Activated CD4-positive, alpha-beta memory T cell treated with anti-CD3 and anti-CD28 coated beads for 36 hours (primary cell): ENCODE results near the gene FCMR. TPM values are rescaled to one million over a fixed set of nuclear protein-coding genes. Genes with fewer than 3 reads are reported as not detected.

ENCODE experiments used
- CTCF ChIA-PET: fragments of 350-600 bp; sonication (Branson Sonifier 250); formaldehyde crosslinking; loops from one replicate; lab custom pipeline; 2021; ENCODE audit warnings: antibody characterized with exemption, inconsistent platforms; lab: Charles Lee
- POLR2A ChIA-PET: fragments of 350-600 bp; sonication (Branson Sonifier 250); formaldehyde crosslinking; loops from one replicate; lab custom pipeline; 2021; ENCODE audit warnings: antibody characterized with exemption; lab: Charles Lee
- DNase-seq: peaks from one replicate; pipeline ENCODE4 v3.0.0-alpha.2; 2020
- H3K27ac Mint-ChIP-seq: one replicate; pipeline ENCODE4 v1.8.0; 2021; ENCODE audit warnings: mixed read lengths
- H3K27me3 Mint-ChIP-seq: one replicate; pipeline ENCODE4 v1.8.0; 2021; ENCODE audit warnings: mixed read lengths
- H3K36me3 Mint-ChIP-seq: one replicate; pipeline ENCODE4 v1.8.0; 2021; ENCODE audit warnings: mixed read lengths
- H3K4me1 Mint-ChIP-seq: one replicate; pipeline ENCODE4 v1.8.0; 2021; ENCODE audit warnings: low read depth, mixed read lengths
- H3K4me3 Mint-ChIP-seq: one replicate; pipeline ENCODE4 v1.8.0; 2021; ENCODE audit warnings: mild to moderate bottlenecking, mixed read lengths
- H3K9me3 Mint-ChIP-seq: one replicate; pipeline ENCODE4 v1.8.0; 2021; ENCODE audit warnings: mixed read lengths
- intact Hi-C: fragments of 100-400 bp; cut with micrococcal nuclease; formaldehyde crosslinking; loops from one replicate; pipeline ENCODE4 v1.15.1; 2023
- total RNA-seq, 2 experiments: library from RNA; stranded (reverse); gene quantifications; one replicate each; pipeline ENCODE4 v1.2.3, GENCODE V29; 2021

Gene FCMR
- total RNA-seq, 2 experiments from 2014 or later, result 65.7 to 73.0 TPM

- no peak for DNase-seq
- intact Hi-C loops, result no loop called here
- Mint-ChIP-seq H3K27ac (no peak overlapping the region), H3K4me1 (peaks cover 24% of the 10 kb centered on the region), H3K27me3 (peaks cover 4% of the 10 kb centered on the region), H3K36me3 (no peaks in the 10 kb centered on the region), H3K4me3 (no peak overlapping the region), H3K9me3 (no peaks in the 10 kb centered on the region)
- ChIA-PET CTCF (interaction anchor here (1.2 to 1.4 kb wide), 2 partner anchors 23 to 53 kb away, joined by 3 read pairs; no protein-coding TSS in a partner anchor), POLR2A (no interaction called here)
Measured at GRCh38 chr1:206958144-206958543, 36.4 kb upstream of the FCMR start.

- Mint-ChIP-seq H3K4me3 (no peak overlapping the region), H3K4me1 (peaks cover 22% of the 10 kb centered on the region), H3K9me3 (no peaks in the 10 kb centered on the region), H3K27ac (no peak overlapping the region), H3K27me3 (peaks cover 4% of the 10 kb centered on the region), H3K36me3 (no peaks in the 10 kb centered on the region)
- ChIA-PET POLR2A (no interaction called here), CTCF (interaction anchor here (0.9 to 1.4 kb wide), 4 partner anchors 22 to 122 kb away, joined by 3 to 4 read pairs (median 4); no protein-coding TSS in a partner anchor)
- intact Hi-C loops, result no loop called here
- DNase-seq, result no peak
Measured at GRCh38 chr1:206957639-206958038, 35.9 kb upstream of the FCMR start.

DNA sequence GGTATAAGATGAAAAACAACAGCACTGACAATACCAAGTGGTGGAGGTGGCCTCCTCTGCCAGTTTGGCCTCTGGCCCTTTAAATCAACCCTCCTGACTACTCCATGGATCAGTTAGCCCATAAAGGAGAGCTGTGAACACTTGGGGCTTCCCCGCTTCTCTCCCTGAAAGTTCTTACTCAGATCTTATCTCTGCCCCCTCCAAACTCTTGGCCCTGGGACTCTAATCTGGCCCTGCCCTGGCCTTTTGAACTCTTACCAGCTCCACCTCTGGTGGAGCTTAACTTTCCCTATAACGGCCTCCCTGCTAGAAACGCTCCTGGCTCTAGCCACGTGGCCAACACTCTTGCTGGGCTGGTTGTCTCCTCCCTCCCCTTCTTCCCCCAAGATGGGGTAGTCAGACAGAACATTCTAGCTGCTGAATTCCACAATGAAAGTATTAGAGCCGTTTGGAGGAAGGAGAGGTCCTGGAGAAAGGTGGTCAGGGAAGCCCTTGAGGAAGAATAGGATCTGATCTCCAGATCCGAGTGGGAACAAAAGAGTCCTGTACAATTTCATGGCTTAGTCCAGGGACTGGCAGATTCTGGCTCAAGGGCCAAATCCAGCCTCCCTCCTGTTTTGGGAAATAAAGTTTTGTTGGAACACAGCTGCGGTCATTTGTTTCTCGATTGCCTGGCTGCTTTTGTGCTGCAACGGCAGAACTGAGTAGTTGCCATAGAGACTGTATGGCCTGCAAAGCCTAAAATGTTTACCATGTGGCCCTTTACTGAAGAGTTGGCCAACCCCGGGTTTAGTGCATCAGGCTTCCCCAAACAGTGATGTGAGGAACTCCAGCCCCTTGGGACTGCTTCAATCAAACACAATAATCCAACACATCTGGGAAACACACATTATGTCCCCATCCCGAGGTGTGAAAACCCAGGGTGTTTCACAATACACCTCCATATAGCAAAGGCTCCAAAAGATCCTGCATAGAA, 34.0 kb upstream of the FCMR start:
- POLR2A ChIA-PET, result no interaction called here
- CTCF ChIA-PET, result interaction anchor here (3.4 kb wide), 1 partner anchor 27 kb away, joined by 12 read pairs; no protein-coding TSS in a partner anchor
- Mint-ChIP-seq H3K27me3 (peaks cover 4% of the 10 kb centered on the region), H3K4me1 (peaks cover 15% of the 10 kb centered on the region), H3K4me3 (no peak overlapping the region), H3K36me3 (no peaks in the 10 kb centered on the region), H3K9me3 (no peaks in the 10 kb centered on the region), H3K27ac (no peak overlapping the region)
- intact Hi-C loops, result no loop called here
- DNase-seq, result peak; percentile 33

DNA sequence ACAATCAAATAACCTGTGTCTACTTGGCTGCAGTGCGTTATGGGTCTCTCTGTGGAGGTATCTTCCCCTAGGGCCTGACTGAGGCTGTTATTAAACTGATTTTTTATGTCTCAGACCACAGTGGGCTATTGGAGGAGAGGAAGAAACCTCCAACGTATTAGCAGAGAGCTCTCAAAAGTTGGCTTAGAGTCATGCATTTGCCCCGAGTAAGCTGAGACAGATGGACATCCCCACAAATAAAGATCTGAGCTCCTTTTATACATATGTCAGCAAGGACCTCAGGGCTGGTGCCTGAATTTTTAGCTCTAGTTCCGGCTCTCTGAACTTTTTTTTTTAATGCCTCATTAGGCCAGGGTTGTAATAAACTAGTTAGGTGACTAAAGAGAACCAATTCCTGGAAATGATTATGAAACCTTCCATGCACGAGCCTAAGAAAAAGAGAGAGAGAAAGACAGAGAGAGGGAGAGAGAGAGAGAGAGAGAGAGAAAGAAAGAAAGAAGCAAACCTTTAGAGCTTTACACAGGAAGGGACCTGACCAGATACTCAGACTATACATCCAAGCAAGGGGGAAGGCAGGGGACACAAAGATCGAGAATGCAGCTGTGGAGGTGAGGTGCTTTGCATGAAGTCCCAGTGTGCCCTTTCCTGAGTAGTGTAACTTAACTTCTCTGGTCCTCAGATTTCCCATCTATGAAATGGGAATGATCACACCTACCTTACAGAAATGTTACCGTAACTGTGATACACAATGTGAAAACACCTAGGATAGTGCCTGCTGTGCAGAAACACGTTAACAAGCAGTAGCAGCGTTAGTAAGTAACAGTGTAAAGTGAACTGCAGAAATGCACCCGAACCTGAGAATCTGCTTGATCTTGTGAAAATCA, 33.0 kb upstream of the FCMR start:
- Mint-ChIP-seq H3K27ac (no peak overlapping the region), H3K36me3 (no peaks in the 10 kb centered on the region), H3K4me1 (peaks cover 15% of the 10 kb centered on the region), H3K9me3 (no peaks in the 10 kb centered on the region), H3K4me3 (no peak overlapping the region), H3K27me3 (peaks cover 4% of the 10 kb centered on the region)
- DNase-seq, result no peak
- intact Hi-C loops, result no loop called here
- POLR2A ChIA-PET, result no interaction called here
- CTCF ChIA-PET, result interaction anchor here (0.6 to 3.4 kb wide), 7 partner anchors 19 to 492 kb away, joined by 3 to 12 read pairs (median 4); no protein-coding TSS in a partner anchor

GRCh38 chr1:206953626-206954025, 31.9 kb upstream of the FCMR start:
- H3K36me3 Mint-ChIP-seq, result no peaks in the 10 kb centered on the region
- H3K27ac Mint-ChIP-seq, result no peak overlapping the region
- H3K4me3 Mint-ChIP-seq, result no peak overlapping the region
- ChIA-PET POLR2A (no interaction called here), CTCF (interaction anchor here (1.4 to 3.4 kb wide), 2 partner anchors 18 to 29 kb away, joined by 4 to 12 read pairs; no protein-coding TSS in a partner anchor)
- H3K27me3 Mint-ChIP-seq, result peaks cover 4% of the 10 kb centered on the region
- intact Hi-C loops, result no loop called here
- DNase-seq, result no peak
- no peaks in the 10 kb centered on the region for H3K9me3 Mint-ChIP-seq
- peaks cover 15% of the 10 kb centered on the region for H3K4me1 Mint-ChIP-seq

DNA sequence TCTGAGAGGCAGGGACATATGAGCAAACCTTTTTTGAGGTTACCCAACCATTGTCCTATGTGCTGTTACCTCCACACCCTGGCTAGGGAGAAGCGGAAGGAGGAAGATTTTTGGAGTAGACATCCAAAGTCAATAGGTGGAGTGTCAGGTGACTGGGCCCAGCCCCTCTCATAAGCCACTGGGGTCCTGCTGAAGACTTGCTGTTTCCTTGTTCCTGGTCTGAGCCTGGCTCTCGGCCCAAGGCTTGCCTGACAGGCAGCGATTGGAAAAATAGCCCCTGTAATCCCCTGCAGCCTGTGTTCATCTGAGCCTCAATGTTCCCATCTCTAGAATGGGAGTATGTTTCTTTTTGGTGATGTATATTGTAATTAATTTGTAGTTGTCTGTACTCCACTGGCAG, 31.4 kb upstream of the FCMR start:
- intact Hi-C loops, result no loop called here
- ChIA-PET POLR2A (no interaction called here), CTCF (interaction anchor here (3.4 kb wide), 1 partner anchor 29 kb away, joined by 12 read pairs; no protein-coding TSS in a partner anchor)
- H3K27ac Mint-ChIP-seq, result no peak overlapping the region
- DNase-seq, result no peak
- peaks cover 4% of the 10 kb centered on the region for H3K27me3 Mint-ChIP-seq
- peaks cover 15% of the 10 kb centered on the region for H3K4me1 Mint-ChIP-seq
- no peaks in the 10 kb centered on the region for H3K9me3 Mint-ChIP-seq
- H3K36me3 Mint-ChIP-seq, result no peaks in the 10 kb centered on the region
- H3K4me3 Mint-ChIP-seq, result no peak overlapping the region

- intact Hi-C loops, result no loop called here
- CTCF ChIA-PET, result interaction anchor here (0.8 to 1.6 kb wide), 5 partner anchors 19 to 87 kb away, joined by 3 to 7 read pairs (median 4); no protein-coding TSS in a partner anchor
- DNase-seq, result no peak
- Mint-ChIP-seq H3K27me3 (peaks cover 4% of the 10 kb centered on the region), H3K9me3 (no peaks in the 10 kb centered on the region), H3K4me1 (peaks cover 15% of the 10 kb centered on the region), H3K27ac (no peak overlapping the region), H3K4me3 (no peak overlapping the region), H3K36me3 (no peaks in the 10 kb centered on the region)
- POLR2A ChIA-PET, result no interaction called here
Measured at GRCh38 chr1:206952171-206952570, 30.4 kb upstream of the FCMR start.

GRCh38 chr1:206951318-206952100, 29.8 kb upstream of the FCMR start:
- no peak for DNase-seq
- CTCF ChIA-PET, result interaction anchor here (0.8 to 1.6 kb wide), 6 partner anchors 19 to 87 kb away, joined by 3 to 7 read pairs (median 4); no protein-coding TSS in a partner anchor
- Mint-ChIP-seq H3K27me3 (peaks cover 2% of the 10 kb centered on the region), H3K9me3 (no peaks in the 10 kb centered on the region), H3K36me3 (no peaks in the 10 kb centered on the region), H3K4me1 (peaks cover 15% of the 10 kb centered on the region), H3K4me3 (no peak overlapping the region), H3K27ac (no peak overlapping the region)
- intact Hi-C loops, result no loop called here
- POLR2A ChIA-PET, result no interaction called here

GRCh38 chr1:206949641-206950040, 27.9 kb upstream of the FCMR start:
- intact Hi-C loops, result no loop called here
- no peak for DNase-seq
- Mint-ChIP-seq H3K36me3 (no peaks in the 10 kb centered on the region), H3K27me3 (peaks cover 7% of the 10 kb centered on the region), H3K27ac (no peak overlapping the region), H3K4me1 (peaks cover 4% of the 10 kb centered on the region), H3K4me3 (no peak overlapping the region), H3K9me3 (no peaks in the 10 kb centered on the region)
- POLR2A ChIA-PET, result no interaction called here
- CTCF ChIA-PET, result no interaction called here

- H3K27ac Mint-ChIP-seq, result no peak overlapping the region
- H3K36me3 Mint-ChIP-seq, result no peaks in the 10 kb centered on the region
- peaks cover 9% of the 10 kb centered on the region for H3K27me3 Mint-ChIP-seq
- no peaks in the 10 kb centered on the region for H3K4me1 Mint-ChIP-seq
- no peak for DNase-seq
- no peak overlapping the region for H3K4me3 Mint-ChIP-seq
- ChIA-PET CTCF (no interaction called here), POLR2A (no interaction called here)
- intact Hi-C loops, result no loop called here
- no peaks in the 10 kb centered on the region for H3K9me3 Mint-ChIP-seq
Measured at GRCh38 chr1:206949208-206949607, 27.5 kb upstream of the FCMR start.

GRCh38 chr1:206947255-206947654, 25.5 kb upstream of the FCMR start:
- no peaks in the 10 kb centered on the region for H3K9me3 Mint-ChIP-seq
- H3K27ac Mint-ChIP-seq, result no peak overlapping the region
- intact Hi-C loops, result no loop called here
- H3K4me3 Mint-ChIP-seq, result no peak overlapping the region
- H3K36me3 Mint-ChIP-seq, result no peaks in the 10 kb centered on the region
- ChIA-PET CTCF (interaction anchor here (0.9 to 1.0 kb wide), 2 partner anchors 12 to 14 kb away, joined by 3 to 4 read pairs; no protein-coding TSS in a partner anchor), POLR2A (no interaction called here)
- H3K4me1 Mint-ChIP-seq, result no peaks in the 10 kb centered on the region
- peaks cover 9% of the 10 kb centered on the region for H3K27me3 Mint-ChIP-seq
- no peak for DNase-seq
